Stimulated activated CD4-positive, alpha-beta T cell treated with anti-CD3 and anti-CD28 coated beads, TNF-alpha, amount 100 ng/mL, for 1 hour (primary cell): ENCODE measurements around the gene HNRNPUL2.
"Not testable (repeated sequence)": the region's sequence is repeated elsewhere in the genome, so short reads cannot be mapped to it uniquely, and the experiment has no call there.

Experiments used
- DNase-seq, 3 donors: peaks; one replicate each; pipeline ENCODE4 v3.0.0-alpha.2; 2020; ENCODE audit warnings: low read depth in 3 of 3, low spot score in 1 of 3

The HNRNPUL2 gene

GRCh38 chr11:62705880-62706849, 21.1 kb downstream of the HNRNPUL2 start:
- peak; percentile 88 to 93 (median 91) for DNase-seq

GRCh38 chr11:62705413-62705812, 21.8 kb downstream of the HNRNPUL2 start:
- no peak for DNase-seq

DNA sequence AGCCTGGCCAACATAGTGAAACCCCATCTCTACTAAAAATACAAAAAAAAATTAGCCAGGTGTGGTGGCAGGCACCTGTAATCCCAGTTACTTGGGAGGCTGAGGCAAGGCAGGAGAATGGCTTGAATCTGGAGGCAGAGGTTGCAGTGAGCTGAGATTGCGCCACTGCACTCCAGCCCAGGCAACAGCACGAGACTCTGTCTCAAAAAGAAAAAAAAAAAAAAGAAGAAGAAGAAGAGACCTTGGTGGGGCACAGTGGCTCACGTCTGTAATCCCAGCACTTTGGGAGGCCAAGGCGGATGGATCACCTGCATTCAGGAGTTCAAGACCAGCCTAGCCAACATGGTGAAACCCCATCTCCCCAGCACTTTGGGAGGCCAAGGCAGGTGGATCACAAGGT, 23.3 kb downstream of the HNRNPUL2 start:
- not testable (repeated sequence) for DNase-seq

DNA sequence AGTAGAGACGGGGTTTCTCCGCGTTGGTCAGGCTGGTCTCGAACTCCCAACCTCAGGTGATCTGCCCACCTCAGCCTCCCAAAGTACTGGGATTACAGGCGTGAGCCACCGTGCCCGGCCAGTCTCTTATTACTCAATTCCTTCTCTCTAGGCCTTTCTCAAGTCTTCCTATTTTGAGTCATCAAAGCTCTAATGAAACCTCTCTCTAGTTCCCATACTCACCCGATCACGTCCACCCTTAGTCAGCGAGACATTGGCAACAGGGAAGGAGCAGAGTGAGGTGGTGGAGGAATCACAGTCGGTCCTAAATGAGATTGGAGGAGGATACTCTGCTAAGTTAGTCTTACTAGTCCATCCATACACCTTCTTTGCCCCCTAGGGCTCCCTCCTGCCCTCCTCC, 25.0 kb downstream of the HNRNPUL2 start:
- no peak for DNase-seq

GRCh38 chr11:62694455-62695167, 32.6 kb downstream of the HNRNPUL2 start:
- DNase-seq = peak; percentile 42 to 63 (median 59)

- not testable (repeated sequence) for DNase-seq
Measured at GRCh38 chr11:62693624-62694023, 33.6 kb downstream of the HNRNPUL2 start.

DNA sequence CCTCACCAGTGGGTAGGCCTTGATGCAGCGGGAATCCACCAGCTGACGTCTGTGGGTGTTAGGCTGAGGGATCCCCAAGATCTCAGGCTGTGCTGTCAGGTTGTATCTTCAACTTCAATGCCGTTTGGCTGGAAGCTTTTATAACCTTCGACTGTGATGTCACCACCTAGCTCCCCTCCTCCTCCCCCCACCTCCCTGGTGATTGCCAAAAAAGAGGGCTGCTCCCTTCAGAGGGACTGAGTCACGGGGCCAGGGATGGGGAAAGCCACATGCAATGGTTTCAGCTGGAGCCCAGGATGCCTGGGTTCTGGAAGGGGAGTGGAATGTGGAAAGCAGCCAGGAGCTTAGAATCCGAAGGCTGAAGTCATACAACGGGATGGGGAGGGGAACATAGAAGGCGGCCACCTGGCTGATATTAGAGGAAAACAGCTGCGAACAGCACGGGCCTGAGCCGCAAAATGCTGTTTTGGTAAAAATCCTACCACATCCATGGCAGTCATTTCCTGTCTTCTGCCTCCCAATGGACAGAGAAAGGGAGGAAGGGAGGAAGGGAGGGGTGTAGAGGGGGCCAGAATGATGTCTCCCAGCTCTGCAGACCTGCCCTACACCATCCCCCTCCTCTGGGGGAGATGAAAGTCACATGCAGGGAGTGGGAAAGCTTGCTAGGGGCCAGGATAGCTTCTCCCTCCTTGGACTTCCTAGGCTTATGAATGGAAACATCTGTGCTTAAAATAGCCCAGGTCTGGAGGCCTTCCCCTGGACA, 37.7 kb downstream of the HNRNPUL2 start, which contains the start of gene LRRN4CL:
LRRN4CL (minus strand) TSS at position 110 of the 763 bp plus-strand sequence. CDS start 1,022 bp downstream, outside the sequence.
- no peak for DNase-seq

GRCh38 chr11:62688491-62688890, 38.8 kb downstream of the HNRNPUL2 start:
- DNase-seq = no peak

GRCh38 chr11:62687508-62688396, 39.5 kb downstream of the HNRNPUL2 start:
- DNase-seq = no peak

DNA sequence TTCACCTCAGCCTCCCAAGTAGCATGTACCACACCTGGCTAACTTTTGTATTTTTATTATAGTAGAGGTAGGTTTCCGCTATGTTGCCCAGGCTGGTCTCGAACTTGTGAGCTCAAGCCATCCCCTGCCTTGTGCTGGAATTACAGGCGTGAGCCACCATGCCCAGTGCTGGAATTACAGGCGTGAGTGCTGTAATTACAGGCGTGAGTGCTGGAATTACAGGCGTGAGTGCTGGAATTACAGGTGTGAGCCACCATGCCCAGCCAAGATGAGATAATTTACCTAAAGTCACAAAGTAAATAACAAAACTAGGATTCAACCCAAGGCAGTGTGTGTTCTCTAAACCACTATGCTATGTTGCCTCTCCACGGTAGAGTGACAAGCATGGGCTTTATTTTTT, 44.7 kb downstream of the HNRNPUL2 start:
- no peak for DNase-seq

DNA sequence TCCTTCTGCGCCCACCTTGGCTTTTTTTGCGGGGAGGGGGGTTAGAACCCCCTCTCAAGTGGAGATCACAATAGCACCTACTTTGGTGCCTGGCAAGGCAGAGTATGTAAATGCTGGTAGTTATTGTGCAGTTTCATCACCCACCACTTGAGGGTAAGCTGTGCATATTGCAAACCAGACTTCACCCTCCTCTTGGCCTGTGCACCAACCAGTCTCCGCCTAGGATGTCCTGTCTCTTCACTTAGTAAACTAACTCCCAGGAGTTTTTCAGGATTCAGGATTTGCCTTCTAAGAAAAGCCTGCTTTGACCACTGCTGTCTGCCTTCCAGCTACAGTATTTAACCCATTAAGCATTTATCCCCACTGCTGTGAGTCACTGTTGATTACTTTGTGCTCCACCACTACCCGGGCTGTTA, 46.4 kb downstream of the HNRNPUL2 start:
- no peak for DNase-seq

DNA sequence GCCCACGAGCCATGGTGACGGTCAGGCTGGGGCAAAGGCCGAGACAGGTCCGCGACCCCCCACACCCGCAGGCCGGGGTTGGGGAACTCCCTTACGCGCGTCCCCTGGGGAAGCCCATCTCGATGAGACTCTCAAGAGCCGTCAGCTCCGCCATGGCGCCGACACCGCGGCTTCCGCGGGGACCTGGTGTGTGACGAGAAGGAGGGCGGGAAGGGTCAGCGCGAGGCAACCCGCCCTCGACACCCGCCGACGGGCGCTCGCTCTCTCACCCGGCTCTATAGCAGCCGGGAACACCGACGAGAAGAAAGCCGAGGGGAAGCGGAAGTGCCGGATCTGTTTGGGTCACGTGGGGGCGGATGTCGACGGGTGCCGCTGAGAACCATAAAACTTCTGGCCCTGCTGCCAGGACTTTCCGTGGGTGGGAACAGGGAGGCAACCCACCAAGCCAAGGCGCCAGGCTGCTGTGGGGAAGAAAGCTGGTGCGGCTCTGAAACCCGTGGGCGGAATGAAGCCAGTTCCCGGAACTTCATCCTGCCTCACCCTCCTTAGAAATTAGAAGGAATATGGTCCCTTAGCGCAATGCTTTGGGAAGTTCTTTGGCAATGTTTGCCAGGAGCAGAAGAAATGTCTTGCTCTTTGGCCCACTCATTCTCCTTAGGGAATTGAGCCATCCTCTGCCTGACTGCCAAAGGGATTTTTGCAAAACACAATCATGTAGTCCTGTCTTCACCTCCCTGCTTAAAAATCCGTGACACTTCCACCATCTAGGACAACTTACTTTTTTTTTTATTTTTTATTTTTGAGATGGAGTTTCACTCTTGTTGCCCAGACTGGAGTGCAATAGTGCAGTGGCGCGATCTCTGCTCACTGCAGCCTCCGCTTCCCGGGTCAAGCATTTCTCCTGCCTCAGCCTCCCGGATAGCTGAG, 48.2 kb downstream of the HNRNPUL2 start, which contains the start of gene UBXN1:
UBXN1 (minus strand) TSS at position 304 of the 927 bp plus-strand sequence; CDS start at position 154, 150 bp downstream.
- DNase-seq = peak in 2 of 3 donors; percentile 57 to 66

GRCh38 chr11:62678433-62678769, 48.9 kb downstream of the HNRNPUL2 start:
- no peak for DNase-seq

DNA sequence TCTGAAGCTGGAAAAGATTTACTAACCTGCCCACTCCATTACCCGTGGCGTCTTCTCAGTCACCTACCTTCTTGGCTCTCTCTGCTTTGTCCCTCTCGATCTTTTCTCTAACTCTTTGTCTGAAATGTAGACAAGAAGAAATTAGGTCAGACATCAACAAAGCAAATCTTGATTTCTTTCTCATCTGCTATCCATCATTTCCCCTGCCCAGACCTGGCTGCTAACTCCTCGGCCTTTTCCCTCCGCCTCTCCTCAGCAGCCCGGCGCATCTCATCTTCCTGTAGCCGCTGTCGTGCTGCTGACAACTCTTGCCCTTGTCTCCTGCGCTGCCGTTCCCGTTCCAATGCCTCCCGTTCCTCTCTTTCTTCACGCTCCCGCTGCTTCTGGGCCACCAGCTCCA, 49.5 kb downstream of the HNRNPUL2 start:
- no peak for DNase-seq

DNA sequence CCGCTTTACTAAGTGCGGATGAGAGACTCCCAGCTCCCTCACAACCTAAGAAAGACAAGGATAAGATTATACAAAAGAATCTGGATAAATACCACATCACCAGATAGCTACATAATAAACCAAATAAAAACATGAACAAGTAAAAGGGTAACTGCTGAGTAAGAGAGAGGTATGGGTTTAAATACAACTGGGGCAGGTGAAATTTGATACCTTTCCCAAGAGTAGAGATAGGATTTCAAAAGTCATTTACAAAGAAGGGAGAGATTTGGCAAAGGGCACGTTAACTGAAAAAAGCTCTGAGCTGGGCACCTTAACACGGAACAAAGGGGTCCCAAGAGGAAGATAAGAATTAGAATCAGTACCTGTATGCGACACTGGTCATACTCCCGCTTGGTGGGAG, 50.1 kb downstream of the HNRNPUL2 start:
- no peak for DNase-seq

DNA sequence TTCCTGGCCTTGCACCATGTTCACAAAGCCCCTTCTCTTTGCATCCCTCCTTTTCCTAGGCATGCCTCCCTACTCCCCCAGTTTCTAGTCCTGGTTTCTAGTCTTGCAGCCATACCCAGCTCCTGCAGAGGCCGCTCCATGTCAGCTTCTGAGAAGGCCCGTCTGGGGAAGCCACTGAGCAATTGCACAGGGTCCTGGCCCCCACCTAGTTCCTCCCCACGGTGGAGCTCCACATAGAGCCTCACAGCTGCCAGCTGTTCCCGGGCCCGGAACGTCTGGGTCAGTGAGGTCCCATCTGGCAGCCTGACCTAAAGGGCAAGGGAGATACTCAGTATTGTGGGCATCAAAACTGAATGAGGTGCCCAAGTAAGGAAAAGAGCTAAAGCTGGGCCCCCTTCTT, 50.6 kb downstream of the HNRNPUL2 start:
- no peak for DNase-seq

GRCh38 chr11:62675415-62675814, 51.8 kb downstream of the HNRNPUL2 start:
- DNase-seq = not testable (repeated sequence)

DNA sequence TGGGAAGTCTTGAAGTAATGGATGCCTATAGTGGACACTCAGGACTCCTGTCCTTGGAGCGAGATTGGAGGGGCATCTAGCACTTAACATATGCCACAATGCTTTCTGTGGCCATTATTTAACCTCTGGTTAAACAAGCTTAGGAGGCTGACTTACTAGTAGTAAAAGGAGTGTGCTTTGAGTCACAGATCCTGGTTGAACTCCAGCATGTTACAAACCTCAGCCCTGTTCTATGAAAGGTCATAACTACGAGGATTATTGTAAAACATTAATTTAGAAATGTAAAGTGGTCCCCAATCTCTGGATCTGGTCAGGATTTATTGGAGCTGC, 54.1 kb downstream of the HNRNPUL2 start:
- DNase-seq = no peak
